Hepatocyte (in vitro differentiated cells): ENCODE data around the gene KCNJ5. TPM values are rescaled to one million over a fixed set of nuclear protein-coding genes. Genes with fewer than 3 reads are reported as not detected.

Experiments
- DNase-seq: peaks from one replicate; pipeline ENCODE4 v3.0.0-alpha.2; 2016; ENCODE audit warnings: low spot score
- H2AFZ ChIP-seq: fragments of 200-600 bp; sonication (generic); 2 replicates; pipeline ENCODE4 v1.6.0; 2016; ENCODE audit warnings: antibody characterized with exemption, mild to moderate bottlenecking
- H3K27ac ChIP-seq: fragments of 200-600 bp; sonication (generic); 2 replicates; pipeline ENCODE4 v1.5.1; 2016; ENCODE audit warnings: mild to moderate bottlenecking
- H3K27me3 ChIP-seq: fragments of 200-600 bp; sonication (generic); 2 replicates; pipeline ENCODE4 v1.6.1; 2016
- H3K36me3 ChIP-seq: fragments of 200-600 bp; sonication (generic); replicated peaks from 2 replicates; pipeline ENCODE4 v1.5.1; 2016; ENCODE audit warnings: low read depth; ENCODE audit not compliant: insufficient read depth
- H3K4me1 ChIP-seq: fragments of 200-600 bp; sonication (generic); 2 replicates; pipeline ENCODE4 v1.5.1; 2016; ENCODE audit warnings: mild to moderate bottlenecking, moderate library complexity; ENCODE audit not compliant: insufficient read depth
- H3K4me2 ChIP-seq: fragments of 200-600 bp; sonication (generic); 2 replicates; pipeline ENCODE4 v1.6.0; 2016
- H3K4me3 ChIP-seq: fragments of 200-600 bp; sonication (generic); 2 replicates; pipeline ENCODE4 v1.5.1; 2016; ENCODE audit warnings: mild to moderate bottlenecking
- H3K79me2 ChIP-seq: fragments of 200-600 bp; sonication (generic); 2 replicates; pipeline ENCODE4 v1.6.0; 2017; ENCODE audit warnings: mild to moderate bottlenecking
- H3K9me2 ChIP-seq: fragments of 200-600 bp; sonication (generic); replicated peaks from 2 replicates; pipeline ENCODE4 v1.6.0; 2017; ENCODE audit warnings: mild to moderate bottlenecking; ENCODE audit not compliant: insufficient read depth
- H3K9me3 ChIP-seq: fragments of 200-600 bp; sonication (generic); 2 replicates; pipeline ENCODE4 v1.5.1; 2016; ENCODE audit warnings: low read depth, mild to moderate bottlenecking
- H4K20me1 ChIP-seq: fragments of 200-600 bp; sonication (generic); 2 replicates; pipeline ENCODE4 v1.6.0; 2016; ENCODE audit warnings: mild to moderate bottlenecking; ENCODE audit not compliant: insufficient read depth, poor library complexity, severe bottlenecking
- EZH2 ChIP-seq: fragments of 200-600 bp; sonication (generic); IDR thresholded peaks from 2 replicates; pipeline ENCODE4 v1.6.1; 2016; ENCODE audit warnings: antibody characterized with exemption, mild to moderate bottlenecking, borderline replicate concordance
- EZH2phosphoT487 ChIP-seq: fragments of 200-600 bp; sonication (generic); IDR thresholded peaks from one replicate; pipeline ENCODE4 v1.6.1; 2018; ENCODE audit warnings: antibody characterized with exemption, mild to moderate bottlenecking, low read depth, moderate library complexity; ENCODE audit not compliant: unreplicated experiment, severe bottlenecking
- WGBS: methylation state at CpG from one replicate; pipeline ENCODE4 v1.1.6; 2016; ENCODE audit warnings: low lambda C conversion rate; ENCODE audit errors: missing lambda C conversion rate; 5-methylcytosine and 5-hydroxymethylcytosine counted together
- polyA plus RNA-seq: library from polyadenylated mRNA; unstranded; fragments of >200 nt; fragmentation: Nextera tagmentation; extraction: Ambion mirVana; gene quantifications from 2 replicates; pipeline ENCODE4 v1.2.1, GENCODE V29; 2016
- total RNA-seq: library from RNA; depleted of rRNA; stranded (reverse); fragments of >200 nt; gene quantifications from 2 replicates; pipeline ENCODE4 v1.2.3, GENCODE V29; 2014
- TF ChIP-seq, protein P1 (sequence below): fragments of 200-600 bp; sonication (generic); IDR thresholded peaks from 2 replicates; pipeline ENCODE4 v1.5.1; 2016; ENCODE audit warnings: antibody characterized with exemption, mild to moderate bottlenecking; ENCODE audit not compliant: poor library complexity

KCNJ5 gene
- total and polyA plus RNA-seq, 2 experiments from 2014 or later: 1.00 to 1.2 TPM

GRCh38 chr11:128939591-128939990 is 48.4 kb downstream of the KCNJ5 start:
- Histone ChIP-seq H3K9me3 (no peaks in the 10 kb centered on the region), H4K20me1 (no peaks in the 10 kb centered on the region), H3K27me3 (no peaks in the 10 kb centered on the region), H3K4me3 (no peak overlapping the region), H3K4me1 (no peaks in the 10 kb centered on the region), H3K27ac (no peak overlapping the region), H3K9me2 (no peaks in the 10 kb centered on the region), H3K36me3 (no peaks in the 10 kb centered on the region), H3K79me2 (no peaks in the 10 kb centered on the region), H2AFZ (no peak overlapping the region), H3K4me2 (no peak overlapping the region)
- TF ChIP-seq, protein P1, sequence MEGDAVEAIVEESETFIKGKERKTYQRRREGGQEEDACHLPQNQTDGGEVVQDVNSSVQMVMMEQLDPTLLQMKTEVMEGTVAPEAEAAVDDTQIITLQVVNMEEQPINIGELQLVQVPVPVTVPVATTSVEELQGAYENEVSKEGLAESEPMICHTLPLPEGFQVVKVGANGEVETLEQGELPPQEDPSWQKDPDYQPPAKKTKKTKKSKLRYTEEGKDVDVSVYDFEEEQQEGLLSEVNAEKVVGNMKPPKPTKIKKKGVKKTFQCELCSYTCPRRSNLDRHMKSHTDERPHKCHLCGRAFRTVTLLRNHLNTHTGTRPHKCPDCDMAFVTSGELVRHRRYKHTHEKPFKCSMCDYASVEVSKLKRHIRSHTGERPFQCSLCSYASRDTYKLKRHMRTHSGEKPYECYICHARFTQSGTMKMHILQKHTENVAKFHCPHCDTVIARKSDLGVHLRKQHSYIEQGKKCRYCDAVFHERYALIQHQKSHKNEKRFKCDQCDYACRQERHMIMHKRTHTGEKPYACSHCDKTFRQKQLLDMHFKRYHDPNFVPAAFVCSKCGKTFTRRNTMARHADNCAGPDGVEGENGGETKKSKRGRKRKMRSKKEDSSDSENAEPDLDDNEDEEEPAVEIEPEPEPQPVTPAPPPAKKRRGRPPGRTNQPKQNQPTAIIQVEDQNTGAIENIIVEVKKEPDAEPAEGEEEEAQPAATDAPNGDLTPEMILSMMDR: no peak
- TF ChIP-seq EZH2phosphoT487: no peak
- TF ChIP-seq EZH2: no peak
- DNase-seq: no peak
- 73% methylated on average over 11 of the region's 11 CpGs for WGBS

DNA sequence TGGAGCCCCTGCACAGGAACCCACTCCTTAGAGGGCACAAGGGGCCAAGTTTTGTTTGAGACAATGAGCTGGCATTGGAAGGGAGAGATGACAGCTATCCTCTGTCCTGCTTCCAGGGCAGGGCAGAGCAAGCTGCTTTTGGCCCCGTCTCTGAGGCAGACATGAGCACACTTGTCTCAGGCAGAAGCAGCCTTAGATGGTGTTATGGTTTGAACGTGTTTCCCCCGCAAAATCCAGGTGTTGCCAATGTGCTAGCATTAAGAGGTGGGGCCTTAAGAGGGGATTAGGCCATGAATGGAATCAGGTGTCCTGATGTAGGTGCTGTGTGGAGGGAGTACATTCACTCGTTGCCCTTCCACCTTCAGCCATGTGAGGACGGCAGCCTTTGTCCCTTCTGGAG is 49.0 kb downstream of the KCNJ5 start:
- Histone ChIP-seq H3K9me3 (no peaks in the 10 kb centered on the region), H3K36me3 (no peaks in the 10 kb centered on the region), H3K4me1 (no peaks in the 10 kb centered on the region), H4K20me1 (no peaks in the 10 kb centered on the region), H3K27me3 (no peaks in the 10 kb centered on the region), H3K4me2 (no peak overlapping the region), H3K27ac (no peak overlapping the region), H3K4me3 (no peak overlapping the region), H3K79me2 (no peaks in the 10 kb centered on the region), H3K9me2 (no peaks in the 10 kb centered on the region), H2AFZ (no peak overlapping the region)
- no peak for DNase-seq
- WGBS: 81% methylated on average over 5 of the region's 5 CpGs
- TF ChIP-seq EZH2: no peak
- TF ChIP-seq, protein P1: no peak
- TF ChIP-seq EZH2phosphoT487: no peak

GRCh38 chr11:128940603-128941002 is 49.4 kb downstream of the KCNJ5 start:
- no peaks in the 10 kb centered on the region for H3K9me3 ChIP-seq
- H2AFZ ChIP-seq: no peak overlapping the region
- no peaks in the 10 kb centered on the region for H3K79me2 ChIP-seq
- 94% methylated on average over 15 of the region's 15 CpGs for WGBS
- no peak overlapping the region for H3K4me2 ChIP-seq
- no peaks in the 10 kb centered on the region for H4K20me1 ChIP-seq
- H3K27ac ChIP-seq: no peak overlapping the region
- H3K9me2 ChIP-seq: no peaks in the 10 kb centered on the region
- no peak for DNase-seq
- no peak overlapping the region for H3K4me3 ChIP-seq
- no peaks in the 10 kb centered on the region for H3K27me3 ChIP-seq
- no peaks in the 10 kb centered on the region for H3K36me3 ChIP-seq
- TF ChIP-seq EZH2phosphoT487 (no peak), EZH2 (no peak)
- TF ChIP-seq, protein P1: no peak
- no peaks in the 10 kb centered on the region for H3K4me1 ChIP-seq

- no peak for TF ChIP-seq EZH2phosphoT487
- TF ChIP-seq EZH2: no peak
- TF ChIP-seq, protein P1: no peak
- Histone ChIP-seq H3K4me1 (no peaks in the 10 kb centered on the region), H2AFZ (no peak overlapping the region), H3K4me3 (no peak overlapping the region), H3K9me2 (no peaks in the 10 kb centered on the region), H4K20me1 (no peaks in the 10 kb centered on the region), H3K4me2 (no peak overlapping the region), H3K27ac (no peak overlapping the region), H3K36me3 (no peaks in the 10 kb centered on the region), H3K79me2 (no peaks in the 10 kb centered on the region), H3K27me3 (no peaks in the 10 kb centered on the region), H3K9me3 (no peaks in the 10 kb centered on the region)
- DNase-seq: no peak
- 94% methylated on average over 8 of the region's 8 CpGs for WGBS
Observed at GRCh38 chr11:128941110-128941509, 50.0 kb downstream of the KCNJ5 start.
